Measurements from ENCODE around the gene CFAP100.

GRCh38 chr3:126463521-126463920 is 68.8 kb downstream of the CFAP100 start:
- no peak for TF ChIP-seq POLR2A (IDR thresholded peaks at IDR 0.05; ENCODE audit: low read depth, low read length)
- no peak for TF ChIP-seq CTCF (IDR thresholded peaks at IDR 0.05 in 2 of 3, conservative IDR thresholded peaks at IDR 0.05 in 1 of 3; ENCODE audit: control insufficient read depth in 2 of 3, extremely low read depth in 1 of 3, insufficient read depth in 1 of 3, low read depth in 3 of 3, low read length in 3 of 3)
- no peak for TF ChIP-seq E2F4 (IDR thresholded peaks at IDR 0.05; ENCODE audit: low read depth, low read length)
- no peak for TF ChIP-seq USF1 (IDR thresholded peaks at IDR 0.05; ENCODE audit: borderline replicate concordance, extremely low read length, insufficient read depth, low read depth, low read length)
- no peak for TF ChIP-seq STAT1 (conservative IDR thresholded peaks at IDR 0.05)
- TF ChIP-seq SPI1 (IDR thresholded peaks at IDR 0.05; ENCODE audit: borderline replicate concordance, insufficient read depth, low read depth, low read length) = no peak
- TF ChIP-seq RAD21 (IDR thresholded peaks at IDR 0.05; ENCODE audit: insufficient read depth, low read depth, low read length) = no peak
- TF ChIP-seq TCF7 (IDR thresholded peaks at IDR 0.05; ENCODE audit: borderline replicate concordance) = no peak
- no peak for TF ChIP-seq ZSCAN29 (IDR thresholded peaks at IDR 0.05)
- no peak for TF ChIP-seq MYC (IDR thresholded peaks at IDR 0.05; ENCODE audit: insufficient read depth, insufficient read length, insufficient replicate concordance, low read length, severe bottlenecking)
- no peak for TF ChIP-seq BCLAF1 (IDR thresholded peaks at IDR 0.05)

Measured in GM12878 (cell line).